Tibial nerve (tissue), 4 donors: ENCODE measurements around the gene DIP2C. TPM values are rescaled to one million over a fixed set of nuclear protein-coding genes. Genes with fewer than 3 reads are reported as not detected.

Source experiments
- DNase-seq, 2 donors: peaks; one replicate each; pipeline ENCODE4 v3.0.0-alpha.2; 2019; ENCODE audit warnings: low spot score in 2 of 2
- H3K27ac ChIP-seq, 4 donors: fragments of 200-600 bp; sonication (generic) in 3 of 4; one replicate each; pipeline ENCODE4 v1.5.1; 2017 to 2019; ENCODE audit warnings: mild to moderate bottlenecking in 1 of 4
- H3K27me3 ChIP-seq, 2 donors: fragments of 200-600 bp; sonication (generic) in 1 of 2; one replicate each; pipeline versions ENCODE4 v1.5.1 to v1.6.0; 2017 to 2019
- H3K36me3 ChIP-seq, 3 donors: fragments of 200-600 bp; sonication (generic); one replicate each; pipeline ENCODE4 v1.5.1; 2018 to 2019
- H3K4me1 ChIP-seq, 4 donors: fragments of 200-600 bp; sonication (generic) in 3 of 4; one replicate each; pipeline ENCODE4 v1.5.1; 2017 to 2019
- H3K4me3 ChIP-seq, 4 donors: fragments of 200-600 bp; sonication (generic) in 3 of 4; one replicate each; pipeline ENCODE4 v1.5.1; 2017 to 2019; ENCODE audit warnings: mild to moderate bottlenecking in 1 of 4, moderate library complexity in 1 of 4
- H3K9me3 ChIP-seq, 4 donors: fragments of 200-600 bp; sonication (generic) in 3 of 4; one replicate each; pipeline ENCODE4 v1.5.1; 2017 to 2019
- CTCF ChIP-seq, 5 experiments: fragments of 200-600 bp in 3 of 5; fragments of 450-650 bp in 2 of 5; sonication (generic) in 3 of 5; IDR thresholded peaks; one replicate each; pipeline ENCODE4 v1.5.1; 2016 to 2019; ENCODE audit warnings: antibody characterized with exemption in 5 of 5, mild to moderate bottlenecking in 3 of 5, moderate library complexity in 2 of 5
- EP300 ChIP-seq, 2 donors: sonication (generic); formaldehyde crosslinking; IDR thresholded peaks; one replicate each; pipeline ENCODE4 v1.6.1; 2017; ENCODE audit warnings: antibody characterized with exemption in 2 of 2, mild to moderate bottlenecking in 1 of 2
- POLR2A ChIP-seq, 2 donors: fragments of 450-650 bp; IDR thresholded peaks; one replicate each; pipeline ENCODE4 v1.6.1; 2017; ENCODE audit warnings: antibody characterized with exemption in 2 of 2, mild to moderate bottlenecking in 2 of 2, moderate library complexity in 2 of 2
- WGBS, 2 donors: methylation state at CpG; one replicate each; pipeline ENCODE4 v1.1.5; 2018; 5-methylcytosine and 5-hydroxymethylcytosine counted together
- total RNA-seq, 4 donors: library from RNA; depleted of rRNA; stranded (reverse); fragments of >200 nt; gene quantifications; one replicate each; pipeline ENCODE4 v1.1.0, GENCODE V29; 2016

The DIP2C gene
- total RNA-seq, 4 donors from 2014 or later, result 31.4 to 46.5 (median 36.0) TPM

- no peak for DNase-seq
- no peaks in the 10 kb centered on the region for H3K36me3 ChIP-seq
- no peaks in the 10 kb centered on the region for H3K9me3 ChIP-seq
- WGBS, 2 donors, result 90 to 92% methylated on average over 28 of the region's 28 CpGs
- no peaks in the 10 kb centered on the region for H3K27me3 ChIP-seq
- peaks cover 0 to 33% (median 13%) of the 10 kb centered on the region in 4 donors for H3K4me1 ChIP-seq
- H3K4me3 ChIP-seq, result no peak overlapping the region
- TF ChIP-seq POLR2A (IDR thresholded peaks at IDR 0.05) (no peak), EP300 (IDR thresholded peaks at IDR 0.05) (no peak), CTCF (IDR thresholded peaks at IDR 0.05) (no peak)
- no peak overlapping the region for H3K27ac ChIP-seq
These were observed 94.7 kb downstream of the DIP2C start for GRCh38 chr10:594584-595270.

GRCh38 chr10:593901-594457, 95.5 kb downstream of the DIP2C start:
- TF ChIP-seq POLR2A (IDR thresholded peaks at IDR 0.05), result no peak
- no peak for TF ChIP-seq EP300 (IDR thresholded peaks at IDR 0.05)
- no peak for TF ChIP-seq CTCF (IDR thresholded peaks at IDR 0.05)
- DNase-seq, result no peak
- Histone ChIP-seq H3K27ac (no peak overlapping the region), H3K27me3 (no peaks in the 10 kb centered on the region), H3K9me3 (no peaks in the 10 kb centered on the region), H3K36me3 (no peaks in the 10 kb centered on the region), H3K4me3 (no peak overlapping the region), H3K4me1 (peaks cover 0 to 29% (median 12%) of the 10 kb centered on the region in 4 donors)
- WGBS, 2 donors, result 74 to 79% methylated on average over 17 of the region's 17 CpGs

GRCh38 chr10:593421-593820, 96.0 kb downstream of the DIP2C start:
- no peaks in the 10 kb centered on the region for H3K36me3 ChIP-seq
- TF ChIP-seq POLR2A (IDR thresholded peaks at IDR 0.05) (no peak), EP300 (IDR thresholded peaks at IDR 0.05) (no peak), CTCF (IDR thresholded peaks at IDR 0.05) (no peak)
- H3K4me3 ChIP-seq, result no peak overlapping the region
- H3K9me3 ChIP-seq, result no peaks in the 10 kb centered on the region
- no peaks in the 10 kb centered on the region for H3K27me3 ChIP-seq
- peaks cover 0 to 29% (median 13%) of the 10 kb centered on the region in 4 donors for H3K4me1 ChIP-seq
- DNase-seq, result no peak
- WGBS, 2 donors, result 75 to 83% methylated on average over 10 to 12 of the region's 15 CpGs
- no peak overlapping the region for H3K27ac ChIP-seq

GRCh38 chr10:593016-593415, 96.5 kb downstream of the DIP2C start:
- no peaks in the 10 kb centered on the region for H3K27me3 ChIP-seq
- H3K4me3 ChIP-seq, result no peak overlapping the region
- no peak for DNase-seq
- H3K4me1 ChIP-seq, result peaks cover 0 to 29% (median 14%) of the 10 kb centered on the region in 4 donors
- H3K27ac ChIP-seq, result no peak overlapping the region
- TF ChIP-seq CTCF (IDR thresholded peaks at IDR 0.05) (no peak), EP300 (IDR thresholded peaks at IDR 0.05) (no peak), POLR2A (IDR thresholded peaks at IDR 0.05) (no peak)
- no peaks in the 10 kb centered on the region for H3K36me3 ChIP-seq
- no peaks in the 10 kb centered on the region for H3K9me3 ChIP-seq
- 85 to 87% methylated on average over 7 of the region's 7 CpGs for WGBS, 2 donors

GRCh38 chr10:591646-592045, 97.8 kb downstream of the DIP2C start:
- TF ChIP-seq CTCF (IDR thresholded peaks at IDR 0.05), result no peak
- H3K36me3 ChIP-seq, result no peaks in the 10 kb centered on the region
- no peaks in the 10 kb centered on the region for H3K27me3 ChIP-seq
- H3K4me1 ChIP-seq, result peaks cover 0 to 34% (median 13%) of the 10 kb centered on the region in 4 donors
- WGBS, 2 donors, result 69 to 85% methylated on average over 11 of the region's 11 CpGs
- no peak overlapping the region for H3K27ac ChIP-seq
- no peaks in the 10 kb centered on the region for H3K9me3 ChIP-seq
- no peak for DNase-seq
- H3K4me3 ChIP-seq, result no peak overlapping the region
